Thymus (tissue), 11 donors: ENCODE measurements around the gene CRYGN. TPM values are rescaled to one million over a fixed set of nuclear protein-coding genes. Genes with fewer than 3 reads are reported as not detected.

ENCODE experiments used
- DNase-seq, 9 donors: peaks; one replicate each; pipeline ENCODE4 v3.0.0-alpha.2; 2013; ENCODE audit warnings: low spot score in 9 of 9, low read depth in 6 of 9, missing footprints in 1 of 9
- H3K27ac ChIP-seq, 2 donors: one replicate each; pipeline ENCODE4 v1.5.1; 2013; ENCODE audit warnings: control low read depth in 1 of 2, low read depth in 1 of 2, low read length in 1 of 2, mild to moderate bottlenecking in 1 of 2, moderate library complexity in 1 of 2
- H3K27me3 ChIP-seq, 2 donors: one replicate each; pipeline ENCODE4 v1.5.1; 2013; ENCODE audit warnings: low read length in 1 of 2; ENCODE audit not compliant: control insufficient read depth in 2 of 2, insufficient read depth in 1 of 2
- H3K36me3 ChIP-seq, 2 donors: one replicate each; pipeline ENCODE4 v1.5.1; 2013; ENCODE audit warnings: low read length in 1 of 2, mild to moderate bottlenecking in 1 of 2, moderate library complexity in 1 of 2; ENCODE audit not compliant: control insufficient read depth in 2 of 2, insufficient read depth in 2 of 2
- H3K4me1 ChIP-seq, 2 donors: one replicate each; pipeline ENCODE4 v1.5.1; 2013; ENCODE audit warnings: low read length in 2 of 2; ENCODE audit not compliant: control insufficient read depth in 2 of 2, insufficient read depth in 2 of 2
- H3K4me3 ChIP-seq, 2 donors: one replicate each; pipeline ENCODE4 v1.5.1; 2013; ENCODE audit warnings: low read length in 2 of 2, control low read depth in 1 of 2, mild to moderate bottlenecking in 1 of 2
- H3K9me3 ChIP-seq, 2 donors: one replicate each; pipeline ENCODE4 v1.5.1; 2013; ENCODE audit warnings: low read length in 1 of 2, mild to moderate bottlenecking in 1 of 2; ENCODE audit not compliant: control insufficient read depth in 2 of 2, insufficient read depth in 1 of 2
- WGBS: extraction: QIAGEN DNeasy Blood & Tissue Kit; methylation state at CpG from one replicate; pipeline ENCODE4 v1.1.7; 2013; 5-methylcytosine and 5-hydroxymethylcytosine counted together
- polyA plus RNA-seq: library from polyadenylated mRNA; stranded (reverse); fragments of 200-250 nt; gene quantifications from one replicate; pipeline ENCODE4 v1.2.3, GENCODE V29; 2013
- total RNA-seq: library from RNA; stranded (reverse); fragments of 120-200 nt; gene quantifications from one replicate; pipeline ENCODE4 v1.2.4, GENCODE V29; 2013
- donor health status: healthy.

CRYGN gene
- total and polyA plus RNA-seq, 2 donors = 0.34 to 1.2 TPM

- Histone ChIP-seq H3K27me3 (peaks cover 0 to 4% of the 10 kb centered on the region in 2 donors), H3K4me1 (peaks cover 0 to 14% of the 10 kb centered on the region in 2 donors), H3K4me3 (no peak overlapping the region), H3K36me3 (no peaks in the 10 kb centered on the region), H3K9me3 (peaks cover 2 to 13% of the 10 kb centered on the region in 2 donors), H3K27ac (no peak overlapping the region)
- DNase-seq = no peak
- WGBS = 97% methylated on average over 14 of the region's 14 CpGs
These were observed 40.0 kb downstream of the CRYGN start for GRCh38 chr7:151399906-151400305.

- peaks cover 0 to 4% of the 10 kb centered on the region in 2 donors for H3K27me3 ChIP-seq
- peaks cover 2 to 10% of the 10 kb centered on the region in 2 donors for H3K9me3 ChIP-seq
- no peak for DNase-seq
- no peak overlapping the region for H3K27ac ChIP-seq
- no peak overlapping the region for H3K4me3 ChIP-seq
- no peaks in the 10 kb centered on the region for H3K36me3 ChIP-seq
- WGBS = 96% methylated on average over 7 of the region's 7 CpGs
- peaks cover 0 to 17% of the 10 kb centered on the region in 2 donors for H3K4me1 ChIP-seq
These were observed 40.7 kb downstream of the CRYGN start for GRCh38 chr7:151399305-151399601.

- WGBS = 95% methylated on average over 19 of the region's 19 CpGs
- no peak for DNase-seq
- Histone ChIP-seq H3K27me3 (peaks cover 0 to 8% of the 10 kb centered on the region in 2 donors), H3K27ac (no peak overlapping the region), H3K9me3 (peaks cover 2 to 10% of the 10 kb centered on the region in 2 donors), H3K36me3 (no peaks in the 10 kb centered on the region), H3K4me3 (no peak overlapping the region), H3K4me1 (peaks cover 0 to 17% of the 10 kb centered on the region in 2 donors)
These were observed 41.3 kb downstream of the CRYGN start for GRCh38 chr7:151398446-151399304.

GRCh38 chr7:151397026-151397425, 42.9 kb downstream of the CRYGN start:
- H3K36me3 ChIP-seq = no peaks in the 10 kb centered on the region
- 94% methylated on average over 13 of the region's 13 CpGs for WGBS
- peaks cover 0 to 15% of the 10 kb centered on the region in 2 donors for H3K27me3 ChIP-seq
- H3K4me3 ChIP-seq = no peak overlapping the region
- H3K4me1 ChIP-seq = peaks cover 0 to 17% of the 10 kb centered on the region in 2 donors
- no peak for DNase-seq
- H3K9me3 ChIP-seq = peaks cover 2 to 10% of the 10 kb centered on the region in 2 donors
- no peak overlapping the region for H3K27ac ChIP-seq

- Histone ChIP-seq H3K9me3 (peaks cover 2 to 10% of the 10 kb centered on the region in 2 donors), H3K4me1 (peaks cover 0 to 17% of the 10 kb centered on the region in 2 donors), H3K27me3 (peaks cover 0 to 15% of the 10 kb centered on the region in 2 donors), H3K27ac (no peak overlapping the region), H3K4me3 (no peak overlapping the region), H3K36me3 (no peaks in the 10 kb centered on the region)
- WGBS = 97% methylated on average over 10 of the region's 10 CpGs
- no peak for DNase-seq
These were observed 43.5 kb downstream of the CRYGN start for GRCh38 chr7:151396328-151396970.

GRCh38 chr7:151395036-151395367, 44.9 kb downstream of the CRYGN start:
- H3K9me3 ChIP-seq = peaks cover 2 to 10% of the 10 kb centered on the region in 2 donors
- DNase-seq = no peak
- peaks cover 0 to 26% of the 10 kb centered on the region in 2 donors for H3K4me1 ChIP-seq
- peaks cover 0 to 19% of the 10 kb centered on the region in 2 donors for H3K27me3 ChIP-seq
- no peaks in the 10 kb centered on the region for H3K36me3 ChIP-seq
- H3K27ac ChIP-seq = no peak overlapping the region
- 96% methylated on average over 13 of the region's 13 CpGs for WGBS
- no peak overlapping the region for H3K4me3 ChIP-seq

- DNase-seq = no peak
- WGBS = 98% methylated on average over 35 of the region's 35 CpGs
- Histone ChIP-seq H3K4me3 (no peak overlapping the region), H3K36me3 (no peaks in the 10 kb centered on the region), H3K27ac (no peak overlapping the region), H3K27me3 (peaks cover 0 to 23% of the 10 kb centered on the region in 2 donors), H3K9me3 (peaks cover 2 to 10% of the 10 kb centered on the region in 2 donors), H3K4me1 (peaks cover 0 to 27% of the 10 kb centered on the region in 2 donors)
These were observed 45.6 kb downstream of the CRYGN start for GRCh38 chr7:151394076-151395035.

GRCh38 chr7:151393031-151393977, 46.6 kb downstream of the CRYGN start:
- WGBS = 81% methylated on average over 31 of the region's 31 CpGs
- peaks cover 0 to 27% of the 10 kb centered on the region in 2 donors for H3K4me1 ChIP-seq
- DNase-seq = peak in 2 of 9 donors; percentile 18 to 50

More at GRCh38 chr7:151393031-151393977, 46.6 kb downstream of the CRYGN start:
- H3K4me3 ChIP-seq = no peak overlapping the region
- H3K27me3 ChIP-seq = peaks cover 0 to 23% of the 10 kb centered on the region in 2 donors
- H3K27ac ChIP-seq = no peak overlapping the region
- peaks cover 2 to 10% of the 10 kb centered on the region in 2 donors for H3K9me3 ChIP-seq
- no peaks in the 10 kb centered on the region for H3K36me3 ChIP-seq
